Stimulated activated memory B cell treated with anti-CD40 and anti-IgM and Interleukin-4, amounts not matched to agents 10 μg/mL and 1 μg/mL and 100 μg/mL, for 72 hours (primary cell): Measurements from ENCODE around the gene SHTN1.
A peak's percentile ranks its signal among the peaks of the same experiment; 100 is the strongest.

Experiments
- ATAC-seq: fragments of 150-1000 bp; cut with Tn5 transposase; 2 replicates; pipeline ENCODE4 v1.10.0; 2021
- H3K27ac Mint-ChIP-seq: one replicate; pipeline ENCODE4 v1.8.0; 2022; ENCODE audit warnings: mild to moderate bottlenecking, mixed read lengths
- H3K27me3 Mint-ChIP-seq: one replicate; pipeline ENCODE4 v1.8.0; 2022; ENCODE audit warnings: mixed read lengths
- H3K36me3 Mint-ChIP-seq: one replicate; pipeline ENCODE4 v1.8.0; 2022; ENCODE audit warnings: mixed read lengths
- H3K4me1 Mint-ChIP-seq: one replicate; pipeline ENCODE4 v1.8.0; 2022; ENCODE audit warnings: mixed read lengths
- H3K4me3 Mint-ChIP-seq: one replicate; pipeline ENCODE4 v1.8.0; 2022; ENCODE audit warnings: mild to moderate bottlenecking, moderate library complexity, mixed read lengths
- H3K9me3 Mint-ChIP-seq: one replicate; pipeline ENCODE4 v1.8.0; 2022; ENCODE audit warnings: mixed read lengths

Gene SHTN1, protein sequence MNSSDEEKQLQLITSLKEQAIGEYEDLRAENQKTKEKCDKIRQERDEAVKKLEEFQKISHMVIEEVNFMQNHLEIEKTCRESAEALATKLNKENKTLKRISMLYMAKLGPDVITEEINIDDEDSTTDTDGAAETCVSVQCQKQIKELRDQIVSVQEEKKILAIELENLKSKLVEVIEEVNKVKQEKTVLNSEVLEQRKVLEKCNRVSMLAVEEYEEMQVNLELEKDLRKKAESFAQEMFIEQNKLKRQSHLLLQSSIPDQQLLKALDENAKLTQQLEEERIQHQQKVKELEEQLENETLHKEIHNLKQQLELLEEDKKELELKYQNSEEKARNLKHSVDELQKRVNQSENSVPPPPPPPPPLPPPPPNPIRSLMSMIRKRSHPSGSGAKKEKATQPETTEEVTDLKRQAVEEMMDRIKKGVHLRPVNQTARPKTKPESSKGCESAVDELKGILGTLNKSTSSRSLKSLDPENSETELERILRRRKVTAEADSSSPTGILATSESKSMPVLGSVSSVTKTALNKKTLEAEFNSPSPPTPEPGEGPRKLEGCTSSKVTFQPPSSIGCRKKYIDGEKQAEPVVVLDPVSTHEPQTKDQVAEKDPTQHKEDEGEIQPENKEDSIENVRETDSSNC

DNA sequence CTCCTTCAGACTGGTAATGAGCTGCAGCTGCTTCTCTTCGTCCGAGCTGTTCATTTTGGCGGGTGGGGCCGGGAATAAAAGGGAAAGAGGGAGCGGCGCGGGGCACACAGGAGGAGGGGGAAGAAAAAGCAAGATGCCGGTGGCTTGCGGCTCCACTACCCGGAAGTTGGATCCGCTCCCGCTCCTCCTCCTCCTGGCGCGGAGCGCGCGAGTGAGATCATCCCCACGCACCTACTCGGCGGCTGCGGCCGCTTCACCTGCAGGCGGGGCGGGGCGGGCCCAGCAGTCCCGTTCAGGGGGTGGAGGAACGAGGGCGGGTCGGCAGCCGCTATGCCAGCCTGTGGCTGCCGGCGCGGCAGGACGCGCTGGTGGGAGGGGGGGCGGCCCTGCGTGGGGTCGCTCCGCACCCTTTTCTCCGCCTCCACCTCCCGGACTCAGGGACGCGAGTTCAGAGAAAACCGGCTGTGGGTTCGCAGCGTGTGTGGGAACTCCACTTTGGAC is at the start of gene SHTN1:
TSS of gene SHTN1 (minus strand) at position 162 of the 501 bp plus-strand sequence. CDS start at position 54, 108 bp downstream.
- Mint-ChIP-seq H3K4me1 (peaks cover 19% of the 10 kb centered on the region), H3K4me3 (peak within 1 kb of the TSS; percentile 82), H3K9me3 (no peaks in the 10 kb centered on the region), H3K27me3 (peaks cover 53% of the 10 kb centered on the region), H3K27ac (peak within 1 kb of the TSS; percentile 46), H3K36me3 (no peaks in the 10 kb centered on the region)
- peak; percentile 66 for ATAC-seq

DNA sequence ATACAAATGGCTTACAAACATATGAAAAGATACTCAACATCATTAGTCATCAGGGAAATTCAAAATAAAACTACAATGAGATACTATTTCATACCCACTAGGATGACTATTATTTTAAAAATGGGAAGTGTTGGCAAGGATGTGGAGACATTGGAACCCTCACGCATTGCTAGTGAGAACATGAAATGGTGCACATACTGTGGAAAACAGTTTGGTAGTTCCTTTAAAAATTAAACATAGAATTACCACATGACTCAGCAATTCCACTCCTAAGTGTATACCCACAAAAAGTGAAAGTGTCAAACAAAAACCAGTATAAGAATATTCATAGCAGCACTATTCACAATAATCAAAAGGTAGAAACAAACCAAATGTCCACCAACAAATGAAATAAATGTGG is 48.5 kb upstream of the SHTN1 start:
- peaks cover 10% of the 10 kb centered on the region for H3K9me3 Mint-ChIP-seq
- no peak overlapping the region for H3K27ac Mint-ChIP-seq
- no peaks in the 10 kb centered on the region for H3K4me1 Mint-ChIP-seq
- H3K36me3 Mint-ChIP-seq = no peaks in the 10 kb centered on the region
- H3K4me3 Mint-ChIP-seq = no peak overlapping the region
- peaks cover 23% of the 10 kb centered on the region for H3K27me3 Mint-ChIP-seq
- ATAC-seq = no peak

DNA sequence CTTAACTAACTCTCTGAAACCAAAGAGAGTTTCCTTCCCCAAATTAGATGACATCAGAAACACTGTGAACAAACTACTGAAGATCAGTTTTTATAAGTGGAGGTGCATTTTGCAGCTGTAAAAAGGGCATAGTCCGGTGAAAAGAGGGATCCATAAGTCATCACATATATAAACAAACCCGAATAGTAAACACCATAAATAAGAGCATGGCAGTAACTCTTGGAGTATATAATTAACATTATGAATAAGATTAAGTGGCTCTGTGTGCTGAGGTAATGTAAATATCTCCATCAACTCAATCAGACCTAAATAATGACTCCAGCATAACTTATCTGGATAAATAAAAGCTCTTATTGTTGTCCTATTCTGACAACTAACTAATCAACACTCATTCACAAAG is 43.0 kb upstream of the SHTN1 start:
- no peak overlapping the region for H3K4me3 Mint-ChIP-seq
- peaks cover 24% of the 10 kb centered on the region for H3K9me3 Mint-ChIP-seq
- no peaks in the 10 kb centered on the region for H3K36me3 Mint-ChIP-seq
- H3K4me1 Mint-ChIP-seq = no peaks in the 10 kb centered on the region
- H3K27ac Mint-ChIP-seq = no peak overlapping the region
- no peak for ATAC-seq
- H3K27me3 Mint-ChIP-seq = peaks cover 22% of the 10 kb centered on the region

DNA sequence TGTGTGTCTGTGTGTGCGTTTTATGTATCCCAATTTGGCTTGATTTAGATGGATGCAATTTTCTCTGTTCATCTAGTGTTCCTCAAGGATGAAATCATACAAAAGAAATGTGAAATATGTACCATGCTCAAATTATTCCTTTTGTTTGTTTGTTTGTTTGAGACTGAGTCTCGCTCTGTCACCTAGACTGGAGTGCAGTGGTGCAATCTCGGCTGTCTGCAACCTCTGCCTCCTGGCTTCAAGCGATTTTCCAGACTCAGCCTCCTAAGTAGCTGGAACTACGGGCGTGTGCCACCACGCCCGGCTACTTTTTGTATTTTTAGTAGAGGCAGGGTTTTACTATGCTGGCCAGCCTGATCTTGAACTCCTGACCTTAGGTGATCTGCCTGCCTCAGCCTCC is 11.3 kb upstream of the SHTN1 start:
- no peak overlapping the region for H3K27ac Mint-ChIP-seq
- H3K4me3 Mint-ChIP-seq = no peak overlapping the region
- no peaks in the 10 kb centered on the region for H3K9me3 Mint-ChIP-seq
- H3K27me3 Mint-ChIP-seq = peaks cover 8% of the 10 kb centered on the region
- no peaks in the 10 kb centered on the region for H3K4me1 Mint-ChIP-seq
- ATAC-seq = no peak
- H3K36me3 Mint-ChIP-seq = no peaks in the 10 kb centered on the region

DNA sequence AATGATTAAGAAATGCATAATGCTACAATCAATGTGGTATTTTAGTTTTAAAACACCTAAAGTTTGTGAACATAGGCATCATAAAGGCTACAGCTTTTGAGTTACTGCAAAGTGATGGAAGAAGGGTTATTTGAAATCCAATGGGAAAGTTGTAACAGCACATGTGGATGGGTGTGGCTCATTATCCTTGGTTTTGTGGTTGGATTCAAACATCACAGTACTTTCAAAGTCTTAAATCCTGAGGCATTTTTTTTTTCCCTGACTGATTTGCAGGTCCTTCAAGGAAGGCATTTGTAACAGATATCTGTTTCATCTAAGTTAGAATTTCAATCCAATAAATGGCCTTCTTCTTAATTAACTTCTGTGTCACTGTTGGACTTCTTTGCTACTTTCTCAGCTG is 9.8 kb upstream of the SHTN1 start:
- Mint-ChIP-seq H3K27me3 (peaks cover 8% of the 10 kb centered on the region), H3K4me1 (no peaks in the 10 kb centered on the region), H3K36me3 (no peaks in the 10 kb centered on the region), H3K27ac (no peak overlapping the region), H3K9me3 (no peaks in the 10 kb centered on the region), H3K4me3 (no peak overlapping the region)
- ATAC-seq = no peak

DNA sequence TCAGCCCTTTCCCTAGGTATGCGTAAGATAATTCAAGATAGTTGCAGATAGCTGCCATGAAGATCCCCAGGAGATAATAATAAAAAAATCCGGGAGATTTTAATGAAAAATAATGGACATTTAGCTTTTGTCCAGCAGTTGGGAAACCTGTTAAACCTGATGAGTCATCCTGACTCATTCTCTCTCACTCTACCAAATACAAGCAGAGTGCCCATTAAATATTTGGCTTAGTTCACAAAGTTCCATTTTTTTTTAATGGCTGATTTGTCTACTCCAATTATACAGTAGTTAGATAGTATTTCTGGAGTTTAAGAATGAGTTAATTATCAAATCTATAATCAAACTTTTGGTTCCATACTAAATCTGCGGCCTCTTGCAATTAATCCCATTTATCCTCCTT is 2.1 kb upstream of the SHTN1 start:
- Mint-ChIP-seq H3K9me3 (no peaks in the 10 kb centered on the region), H3K4me3 (no peak overlapping the region), H3K36me3 (no peaks in the 10 kb centered on the region), H3K4me1 (peaks cover 19% of the 10 kb centered on the region), H3K27ac (no peak overlapping the region), H3K27me3 (peaks cover 53% of the 10 kb centered on the region)
- no peak for ATAC-seq

DNA sequence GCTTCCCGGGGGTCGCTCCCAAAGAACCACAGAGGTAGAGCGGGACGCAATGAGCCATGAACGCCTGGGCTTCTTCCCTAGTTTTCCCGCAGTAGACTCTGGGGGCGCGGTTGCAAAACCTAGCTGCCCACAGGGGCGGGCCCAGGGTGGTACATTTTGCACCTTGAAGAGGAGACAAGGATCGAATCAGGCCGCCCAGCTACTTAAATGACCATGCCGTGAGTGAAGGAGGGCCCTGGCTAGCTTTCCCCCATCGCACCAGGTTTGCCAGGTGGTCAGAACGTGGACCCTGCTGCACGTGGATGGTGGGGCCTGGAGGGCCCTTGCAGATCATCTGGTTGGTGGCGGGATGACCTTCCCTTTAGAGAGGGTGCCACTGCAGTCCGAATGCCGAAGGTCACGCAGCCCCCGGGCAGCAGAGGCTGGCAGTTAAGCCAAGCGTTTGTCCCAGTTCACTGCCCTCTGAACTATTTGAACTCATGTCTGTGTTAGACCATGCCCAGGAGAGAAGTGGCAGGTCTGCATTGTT is 604 bp upstream of the SHTN1 start:
- no peaks in the 10 kb centered on the region for H3K9me3 Mint-ChIP-seq
- no peaks in the 10 kb centered on the region for H3K36me3 Mint-ChIP-seq
- no peak overlapping the region for H3K27ac Mint-ChIP-seq
- H3K4me1 Mint-ChIP-seq = peaks cover 19% of the 10 kb centered on the region
- peak overlapping the region; percentile 82 for H3K4me3 Mint-ChIP-seq
- no peak for ATAC-seq
- H3K27me3 Mint-ChIP-seq = peaks cover 53% of the 10 kb centered on the region

DNA sequence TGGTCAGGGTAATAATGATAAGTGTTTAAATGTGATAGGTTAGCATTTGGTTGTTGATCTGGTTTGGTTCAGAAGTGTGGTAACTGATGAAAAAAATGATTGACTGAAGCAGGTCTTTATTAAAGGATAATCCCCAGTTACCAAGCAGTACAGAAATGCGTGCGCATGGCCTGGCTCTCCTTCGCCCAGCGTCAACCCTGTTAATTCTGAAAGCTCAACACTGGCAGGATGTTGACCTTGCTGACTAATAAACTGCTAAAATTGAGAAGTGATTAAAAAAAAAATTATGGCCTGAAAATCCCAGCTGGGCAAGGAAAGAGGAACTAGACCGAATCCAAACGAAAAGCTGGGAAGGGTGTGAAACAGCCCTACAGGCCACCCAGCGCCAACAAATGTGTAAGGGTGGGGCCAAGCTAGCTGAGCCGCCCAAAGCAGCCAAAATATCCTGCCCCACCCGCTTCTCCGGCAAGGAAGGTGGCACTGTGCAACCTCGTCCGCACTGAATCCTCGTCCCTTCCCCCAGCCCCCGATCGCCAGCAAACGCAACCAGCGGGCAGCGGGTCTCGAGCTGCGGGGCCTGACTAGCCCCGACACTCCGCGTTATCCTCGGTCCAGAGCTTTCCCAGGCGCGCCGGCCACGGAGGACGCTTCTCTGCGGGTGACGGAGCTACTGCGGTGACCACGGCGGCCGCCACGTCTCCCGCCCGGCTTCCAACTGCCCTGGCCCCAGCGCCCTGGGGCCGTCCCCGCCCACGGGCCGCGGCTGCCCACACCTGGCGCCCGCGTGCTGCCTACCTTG is 561 bp downstream of the SHTN1 start:
- Mint-ChIP-seq H3K4me1 (peaks cover 19% of the 10 kb centered on the region), H3K36me3 (no peaks in the 10 kb centered on the region), H3K4me3 (peak overlapping the region; percentile 82), H3K9me3 (no peaks in the 10 kb centered on the region), H3K27ac (peak overlapping the region; percentile 46), H3K27me3 (peaks cover 51% of the 10 kb centered on the region)
- peak; percentile 76 for ATAC-seq

DNA sequence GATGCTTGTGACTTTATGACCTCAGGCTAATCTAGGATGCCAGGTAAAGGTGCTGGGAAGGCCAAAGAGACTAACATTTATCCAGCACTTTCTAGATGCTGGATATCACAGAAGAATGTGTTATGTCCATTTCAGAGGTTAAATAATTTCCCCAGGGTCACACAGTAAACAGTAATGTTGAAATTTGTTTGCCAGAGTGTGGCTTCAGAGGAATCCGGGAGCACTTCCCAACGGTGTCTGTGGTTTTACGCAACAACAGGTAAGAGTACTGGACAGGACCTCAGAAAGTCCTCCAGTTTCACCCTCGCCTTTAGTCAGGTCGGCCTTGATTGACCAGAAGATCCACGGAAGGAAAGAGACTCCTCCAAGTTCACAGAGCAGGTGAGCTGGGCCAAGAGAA is 1.7 kb downstream of the SHTN1 start:
- no peaks in the 10 kb centered on the region for H3K36me3 Mint-ChIP-seq
- H3K4me1 Mint-ChIP-seq = peaks cover 19% of the 10 kb centered on the region
- H3K4me3 Mint-ChIP-seq = no peak overlapping the region

DNA sequence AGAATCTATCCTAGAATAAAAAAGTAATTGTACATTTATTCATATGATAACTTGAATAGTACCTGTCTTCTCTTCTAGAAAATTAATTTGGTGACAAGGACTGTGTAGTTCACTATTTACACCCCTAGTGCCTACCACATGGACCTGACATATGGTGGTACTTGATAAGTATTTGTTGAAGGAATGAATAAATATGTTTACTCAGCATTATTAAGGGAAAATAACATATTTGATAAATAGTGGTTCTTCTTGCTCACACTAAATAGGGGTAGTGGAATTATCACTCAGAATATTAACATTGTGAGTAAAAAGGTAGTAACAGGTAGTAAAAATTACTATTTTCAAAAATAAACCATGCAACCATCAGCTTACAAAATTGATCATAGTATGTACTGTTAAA is 2.8 kb downstream of the SHTN1 start:
- peaks cover 19% of the 10 kb centered on the region for H3K4me1 Mint-ChIP-seq
- H3K27me3 Mint-ChIP-seq = peaks cover 41% of the 10 kb centered on the region

More for the DNA sequence above, 1.7 kb downstream of the SHTN1 start:
- Mint-ChIP-seq H3K27me3 (peaks cover 40% of the 10 kb centered on the region), H3K27ac (no peak overlapping the region), H3K9me3 (no peaks in the 10 kb centered on the region)
- ATAC-seq = no peak

DNA sequence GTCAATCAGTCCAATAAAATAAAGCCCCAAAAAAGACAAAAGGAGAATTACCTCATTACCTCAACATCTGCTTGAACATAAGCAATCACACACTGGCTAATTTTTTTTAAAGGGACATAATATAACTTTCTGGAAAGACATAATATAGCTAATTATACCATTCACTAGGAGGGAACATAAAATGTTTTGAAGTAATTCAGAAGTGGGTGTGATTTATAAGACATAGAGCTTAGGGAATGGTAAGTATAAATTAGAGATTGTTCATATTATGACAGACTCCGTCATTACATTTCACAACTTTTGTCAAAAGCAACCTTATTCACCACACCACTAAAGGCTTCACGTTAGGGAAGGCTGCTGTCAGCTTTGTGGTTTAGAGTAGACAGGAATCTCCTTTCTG is 3.8 kb downstream of the SHTN1 start:
- H3K4me1 Mint-ChIP-seq = peaks cover 19% of the 10 kb centered on the region
- H3K27ac Mint-ChIP-seq = no peak overlapping the region
- no peaks in the 10 kb centered on the region for H3K9me3 Mint-ChIP-seq
- no peak for ATAC-seq
- H3K27me3 Mint-ChIP-seq = peaks cover 51% of the 10 kb centered on the region
- no peak overlapping the region for H3K4me3 Mint-ChIP-seq
- H3K36me3 Mint-ChIP-seq = no peaks in the 10 kb centered on the region

More for the DNA sequence above, 2.8 kb downstream of the SHTN1 start:
- H3K36me3 Mint-ChIP-seq = no peaks in the 10 kb centered on the region
- no peaks in the 10 kb centered on the region for H3K9me3 Mint-ChIP-seq
- no peak for ATAC-seq
- no peak overlapping the region for H3K4me3 Mint-ChIP-seq
- H3K27ac Mint-ChIP-seq = no peak overlapping the region

DNA sequence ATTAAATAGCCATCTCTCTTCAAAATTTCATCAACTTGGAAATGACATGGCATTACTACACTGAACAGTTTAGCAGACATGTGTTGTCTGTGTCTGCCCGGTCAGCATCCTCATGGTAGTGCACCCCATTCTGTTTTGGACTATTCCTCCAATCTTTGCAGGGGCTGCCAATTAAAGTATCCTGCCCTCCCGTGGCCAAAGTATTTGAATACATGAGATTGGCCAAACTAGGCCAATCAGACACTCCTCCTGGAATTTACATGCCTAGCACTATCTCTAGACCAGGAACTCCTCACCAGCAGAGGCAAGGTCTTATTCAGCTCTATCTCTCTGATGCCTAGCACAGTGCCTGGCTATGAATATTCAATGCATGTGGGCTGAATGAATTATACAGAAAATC is 4.4 kb downstream of the SHTN1 start:
- H3K9me3 Mint-ChIP-seq = no peaks in the 10 kb centered on the region

DNA sequence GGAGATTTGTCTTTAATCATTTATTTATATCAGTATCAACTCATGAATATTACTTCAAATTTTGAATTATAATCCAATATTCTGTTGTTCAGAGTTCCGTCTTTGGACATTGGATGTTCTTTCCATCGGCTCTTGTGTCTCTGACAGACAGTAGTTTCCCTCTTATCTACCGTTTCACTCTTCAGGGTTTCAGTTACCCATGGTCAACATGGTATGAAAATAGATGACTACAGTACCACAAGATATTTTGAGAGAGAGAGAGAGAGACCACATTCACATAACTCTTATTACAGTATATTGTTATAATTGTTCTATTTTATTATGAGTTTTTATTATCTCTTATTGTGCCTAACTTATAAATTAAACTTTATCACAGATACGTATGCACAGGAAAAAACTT is 6.8 kb downstream of the SHTN1 start:
- Mint-ChIP-seq H3K27ac (no peak overlapping the region), H3K4me3 (no peak overlapping the region), H3K4me1 (no peaks in the 10 kb centered on the region), H3K9me3 (no peaks in the 10 kb centered on the region), H3K27me3 (peaks cover 22% of the 10 kb centered on the region), H3K36me3 (no peaks in the 10 kb centered on the region)
- ATAC-seq = no peak

More for the DNA sequence above, 4.4 kb downstream of the SHTN1 start:
- no peak for ATAC-seq
- Mint-ChIP-seq H3K27me3 (peaks cover 46% of the 10 kb centered on the region), H3K36me3 (no peaks in the 10 kb centered on the region), H3K27ac (no peak overlapping the region), H3K4me3 (no peak overlapping the region), H3K4me1 (peaks cover 17% of the 10 kb centered on the region)

DNA sequence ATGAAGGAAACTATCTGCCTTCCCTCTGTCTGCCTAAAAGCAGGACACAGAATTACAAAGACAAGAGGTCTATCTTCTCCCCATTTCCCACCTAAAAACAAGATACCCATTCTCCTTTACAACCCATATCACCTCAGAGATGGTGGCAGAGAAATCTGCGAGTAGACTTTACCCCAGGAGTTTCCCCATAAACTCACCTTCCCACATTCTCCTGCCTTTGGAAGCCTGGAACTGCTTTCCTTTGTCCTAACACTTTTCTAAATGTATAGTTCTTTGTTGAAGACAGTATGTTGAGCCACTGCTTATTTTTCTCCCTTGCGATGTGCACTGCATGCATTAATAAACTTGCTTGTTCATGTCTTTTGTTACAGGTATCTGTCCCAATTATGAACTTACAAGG is 8.0 kb downstream of the SHTN1 start:
- no peaks in the 10 kb centered on the region for H3K9me3 Mint-ChIP-seq
- H3K27ac Mint-ChIP-seq = no peak overlapping the region
- no peak for ATAC-seq
- H3K4me1 Mint-ChIP-seq = no peaks in the 10 kb centered on the region
- H3K36me3 Mint-ChIP-seq = no peaks in the 10 kb centered on the region
- H3K27me3 Mint-ChIP-seq = peaks cover 20% of the 10 kb centered on the region
- no peak overlapping the region for H3K4me3 Mint-ChIP-seq

DNA sequence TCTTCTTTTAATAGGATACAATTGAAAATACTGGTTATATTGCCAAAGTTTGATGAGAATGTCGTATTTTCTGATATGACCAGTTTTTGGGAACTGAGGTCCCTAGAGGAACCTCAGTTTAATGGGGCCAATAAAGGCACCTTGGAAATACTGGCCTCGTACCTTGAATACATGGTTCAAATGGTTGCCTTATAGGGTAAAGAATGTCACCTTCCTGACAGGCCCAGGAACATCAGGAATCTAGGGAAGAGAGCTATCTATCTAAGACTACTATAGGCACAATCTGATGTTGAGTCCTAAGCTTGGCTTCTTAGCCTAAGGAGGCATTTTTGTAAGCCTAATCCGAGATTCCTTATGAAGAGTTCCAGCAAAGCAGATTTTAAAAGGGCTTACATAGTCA is 9.3 kb downstream of the SHTN1 start:
- Mint-ChIP-seq H3K4me1 (no peaks in the 10 kb centered on the region), H3K27me3 (peaks cover 20% of the 10 kb centered on the region), H3K27ac (no peak overlapping the region)

More for the DNA sequence above, 9.3 kb downstream of the SHTN1 start:
- H3K36me3 Mint-ChIP-seq = no peaks in the 10 kb centered on the region
- no peak overlapping the region for H3K4me3 Mint-ChIP-seq
- ATAC-seq = no peak
- H3K9me3 Mint-ChIP-seq = no peaks in the 10 kb centered on the region
